GM21576 (cell line): ENCODE results near the gene GALNT18.

Source experiments
- ATAC-seq: cut with Tn5 transposase; IDR thresholded peaks from one replicate; pipeline ENCODE4 v1.9.1; 2021; ENCODE audit warnings: mild to moderate bottlenecking, moderate library complexity; ENCODE audit not compliant: unreplicated experiment

GALNT18 gene

DNA sequence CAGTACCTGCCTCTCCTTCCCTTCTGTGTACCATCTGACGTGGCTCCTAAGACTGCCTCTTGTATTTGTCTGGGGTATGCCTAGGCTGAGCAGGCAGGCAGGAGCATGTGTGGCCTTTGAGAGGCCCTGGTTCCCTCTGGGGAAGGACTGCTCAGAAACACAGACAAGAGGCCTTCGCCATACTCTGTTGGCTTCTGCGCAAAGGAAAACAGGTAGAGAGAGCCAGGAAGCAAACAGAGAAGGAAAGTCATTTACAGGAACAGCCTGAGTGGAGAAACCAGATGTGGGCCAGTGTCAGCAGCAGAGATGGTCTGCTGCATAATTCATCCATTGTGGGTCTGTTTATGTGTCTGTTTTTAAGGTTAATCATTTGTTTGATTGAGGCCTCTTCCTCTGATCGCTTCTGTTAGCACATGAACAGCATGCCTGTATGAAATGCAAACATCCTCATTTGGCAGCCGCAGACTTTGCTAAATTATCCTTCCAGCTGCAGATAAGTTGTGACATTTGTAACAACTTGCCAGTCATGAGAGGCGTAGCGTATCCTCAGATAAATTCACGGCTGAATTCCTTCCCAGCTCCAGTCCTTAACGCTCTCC, 119.4 kb downstream of the GALNT18 start:
- ATAC-seq = no peak

DNA sequence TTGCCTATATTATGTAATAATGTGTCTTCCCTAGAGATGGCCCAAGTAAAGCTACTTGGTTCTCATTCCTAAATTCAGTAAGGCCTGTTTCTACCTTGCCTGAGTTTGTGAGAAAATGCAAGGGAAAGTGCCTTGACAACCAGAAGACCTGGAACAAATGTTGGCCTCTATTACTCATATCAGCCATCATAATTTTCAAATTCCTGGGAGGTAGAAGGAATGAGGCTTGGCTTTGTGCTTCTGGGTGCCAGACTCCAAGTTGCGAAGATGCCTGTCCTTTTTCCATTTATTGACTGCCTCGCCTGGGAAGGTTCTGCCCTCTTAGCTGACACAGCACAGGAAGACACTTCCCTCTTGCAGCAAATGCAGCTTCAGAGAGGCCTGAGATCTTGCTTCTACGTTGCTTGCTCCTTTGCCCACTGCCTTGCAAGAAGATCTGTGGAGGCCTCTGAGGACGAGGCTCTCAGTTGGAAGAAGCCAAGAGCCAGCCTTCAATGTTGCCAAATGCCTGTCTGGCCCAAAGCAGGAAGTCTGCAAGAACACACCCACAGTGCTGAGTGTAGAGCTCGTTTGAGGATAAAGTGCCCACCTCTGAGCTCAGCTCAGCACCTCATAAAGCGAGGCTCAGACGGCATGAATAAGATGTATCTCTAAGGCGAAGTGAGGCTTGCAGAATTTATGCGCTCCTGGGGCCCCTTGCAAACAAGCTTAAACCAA, 120.1 kb downstream of the GALNT18 start:
- ATAC-seq = no peak

DNA sequence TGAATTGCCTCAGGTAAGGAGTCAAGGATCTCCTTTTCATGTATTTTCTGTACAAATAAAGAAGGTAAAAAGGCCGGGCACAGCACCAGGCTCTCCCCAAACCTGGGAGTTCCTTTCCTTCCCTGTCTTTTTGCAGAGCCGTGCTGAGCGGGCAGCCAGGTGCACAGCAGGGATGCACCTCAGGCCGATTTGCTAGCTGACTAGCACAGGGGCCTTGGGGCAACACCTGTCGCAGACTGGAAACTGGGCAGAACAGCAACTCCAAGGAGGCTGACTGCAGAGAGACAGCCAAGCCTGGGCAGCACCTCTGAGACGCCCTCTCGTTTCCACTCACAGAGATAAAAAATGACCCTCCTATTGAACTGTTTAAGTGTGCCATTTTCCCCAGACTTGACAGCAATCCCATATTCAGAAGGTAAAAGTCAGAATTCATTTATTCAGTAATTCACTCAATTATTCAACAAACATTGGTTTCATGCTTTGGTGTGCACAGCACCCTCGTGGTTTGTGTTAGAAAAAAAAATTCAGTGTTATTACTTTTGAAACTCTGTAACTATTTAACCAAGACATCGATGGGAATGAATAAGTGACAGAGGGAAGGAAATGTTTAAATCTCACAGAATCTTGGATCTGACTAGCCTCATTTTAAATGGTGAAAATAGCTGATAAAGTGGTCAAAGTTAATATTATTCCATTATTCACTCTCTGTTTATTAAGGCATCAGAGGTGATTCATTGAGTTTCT, 120.9 kb downstream of the GALNT18 start:
- ATAC-seq = no peak

DNA sequence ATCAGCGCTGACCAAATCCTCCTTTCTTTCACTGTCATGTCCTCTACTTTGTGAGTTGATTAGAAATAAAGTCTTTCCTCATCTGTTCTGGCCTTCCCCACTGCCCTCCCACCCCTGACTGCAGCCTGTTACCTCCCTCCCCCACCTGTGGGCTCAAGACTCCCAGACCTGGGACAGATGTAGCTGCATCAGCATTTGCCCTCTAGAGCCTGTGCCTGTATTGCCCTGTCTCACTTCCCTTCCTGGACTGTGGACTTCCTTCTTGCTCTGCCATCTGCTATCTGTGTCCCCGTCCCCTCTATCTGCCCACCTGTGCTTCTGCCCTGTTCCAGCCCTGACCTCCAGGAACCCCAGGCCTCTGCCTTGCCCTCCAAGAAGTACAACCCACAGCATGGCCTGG, 122.5 kb downstream of the GALNT18 start:
- no peak for ATAC-seq

DNA sequence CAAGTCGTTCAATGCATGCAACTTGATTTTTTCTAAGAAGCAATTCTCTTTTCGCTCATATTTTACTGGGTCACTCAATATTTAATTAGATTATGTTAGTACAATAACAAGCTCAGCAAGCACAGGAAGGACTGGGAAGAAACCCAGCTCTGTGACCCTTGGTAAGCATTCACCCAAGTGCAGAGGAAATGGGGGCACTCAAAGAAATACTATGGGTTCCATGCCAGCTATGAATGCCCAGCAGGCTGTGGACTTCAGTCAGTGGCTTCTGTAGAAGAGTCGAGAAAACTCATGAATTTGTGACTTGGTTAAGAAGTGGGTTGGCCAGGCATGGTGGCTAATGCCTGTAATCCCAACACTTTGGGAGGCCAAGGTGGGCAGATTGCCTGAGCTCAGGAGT, 123.6 kb downstream of the GALNT18 start:
- ATAC-seq = no peak

DNA sequence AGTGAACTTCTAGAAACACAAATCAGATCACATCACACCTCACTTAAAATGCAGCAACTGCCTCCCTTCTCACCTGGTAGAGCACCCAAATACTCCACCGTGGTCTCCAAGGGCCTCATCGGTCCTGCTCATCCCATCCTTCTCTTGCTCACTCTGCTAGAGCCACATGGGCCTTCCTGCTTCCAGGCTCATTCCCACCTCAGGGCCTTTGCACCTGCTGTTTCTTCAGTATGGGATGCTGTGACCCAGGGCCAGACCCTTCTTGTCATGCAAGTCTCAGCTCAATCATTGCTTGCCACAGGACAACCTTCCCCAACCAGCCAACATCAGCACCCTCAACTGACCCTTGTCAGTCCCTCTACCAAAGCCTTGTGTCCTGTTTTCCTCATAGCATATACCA, 124.9 kb downstream of the GALNT18 start:
- no peak for ATAC-seq

DNA sequence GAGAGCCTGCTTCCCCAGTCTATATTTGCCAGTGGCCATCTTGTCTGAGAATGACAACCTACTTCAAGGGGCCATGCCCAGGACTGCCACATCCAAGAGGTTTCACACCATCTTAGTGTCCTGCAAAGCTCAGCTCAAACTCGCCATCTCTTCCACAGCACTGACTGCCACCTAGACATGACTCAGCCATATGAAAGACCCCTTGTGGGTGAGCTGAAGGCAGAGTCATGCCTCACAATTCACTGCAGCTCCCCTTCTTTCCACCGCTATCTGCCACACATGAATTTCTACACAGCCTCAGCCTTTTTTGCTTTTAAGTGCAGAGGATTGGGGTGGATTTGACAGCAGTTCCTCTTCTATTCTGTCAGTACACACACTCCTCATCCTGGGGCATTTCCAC, 127.5 kb downstream of the GALNT18 start:
- no peak for ATAC-seq

DNA sequence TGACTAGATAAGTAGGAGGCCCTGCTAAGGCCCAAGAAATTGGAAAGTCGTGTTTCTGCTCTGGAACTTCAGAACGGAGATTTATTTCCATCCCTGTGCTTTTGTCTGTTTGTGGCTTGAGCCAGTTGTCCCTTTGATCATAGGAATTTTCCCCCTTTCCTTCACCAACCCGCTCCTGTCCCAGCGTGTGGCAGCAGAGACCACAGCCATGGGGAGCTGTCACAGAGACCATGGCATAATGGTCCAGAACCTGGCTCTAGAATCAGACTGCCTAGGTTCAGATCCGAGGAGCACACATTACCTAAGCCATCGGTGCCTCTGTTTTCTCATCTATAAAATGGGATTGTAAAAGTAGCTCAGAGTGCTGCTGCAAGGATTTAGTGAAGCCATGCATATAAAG, 128.1 kb downstream of the GALNT18 start:
- ATAC-seq = no peak

DNA sequence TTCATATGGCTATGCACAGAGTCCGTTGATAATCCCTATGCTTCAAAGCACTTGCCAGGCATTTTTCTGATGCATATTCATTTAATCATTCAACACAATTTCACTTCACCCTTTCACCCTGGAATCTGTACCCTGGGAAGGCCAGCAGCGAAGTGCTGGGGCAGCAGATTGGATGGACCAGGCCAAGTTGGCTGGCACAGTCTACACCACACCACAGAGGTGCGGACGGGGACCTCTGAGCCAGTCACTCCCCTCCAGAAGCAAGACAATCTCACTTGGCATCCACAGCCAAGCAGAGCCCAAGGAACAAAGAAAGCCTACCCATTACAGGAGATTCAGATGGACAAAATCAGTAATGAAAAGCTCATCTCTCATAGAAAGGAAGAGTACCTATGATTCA, 130.2 kb downstream of the GALNT18 start:
- ATAC-seq = no peak

DNA sequence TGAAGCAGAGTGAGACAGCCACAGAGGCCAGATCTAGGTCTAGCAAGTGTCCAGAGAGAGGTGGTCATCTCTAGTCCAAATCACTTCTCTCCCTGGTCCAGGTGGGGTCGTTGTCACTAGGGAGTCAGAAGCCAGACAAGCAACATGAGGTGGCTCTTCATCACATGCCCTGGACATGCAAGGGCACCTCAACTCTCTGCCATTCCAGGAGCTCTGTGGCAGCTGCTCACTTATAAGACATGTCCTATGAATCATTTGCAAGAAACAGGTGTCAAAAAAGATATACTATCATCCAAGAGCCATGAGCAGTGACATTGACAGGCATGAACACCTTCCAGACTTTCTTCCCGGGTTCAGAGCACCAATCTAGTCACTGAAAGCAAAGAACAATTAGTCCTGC, 130.8 kb downstream of the GALNT18 start:
- no peak for ATAC-seq

DNA sequence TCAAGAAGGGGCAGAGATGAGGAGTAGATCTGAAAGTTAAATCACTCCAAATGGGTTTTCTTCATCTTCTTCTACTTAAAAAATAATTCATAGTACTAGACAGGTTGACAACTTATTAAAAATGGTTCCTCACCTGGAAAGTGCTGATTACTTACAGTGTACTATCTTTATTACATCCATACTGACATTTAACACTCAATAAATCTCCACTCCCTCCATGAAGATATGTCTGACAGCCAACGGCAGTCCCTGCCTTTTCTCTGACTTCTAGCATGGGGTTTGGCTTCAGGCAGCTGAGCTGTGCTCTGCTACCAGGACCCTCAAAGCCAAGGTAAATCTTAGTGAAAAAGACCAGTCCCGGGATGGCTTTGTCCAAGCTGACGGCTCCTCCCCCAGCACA, 135.4 kb downstream of the GALNT18 start:
- no peak for ATAC-seq

DNA sequence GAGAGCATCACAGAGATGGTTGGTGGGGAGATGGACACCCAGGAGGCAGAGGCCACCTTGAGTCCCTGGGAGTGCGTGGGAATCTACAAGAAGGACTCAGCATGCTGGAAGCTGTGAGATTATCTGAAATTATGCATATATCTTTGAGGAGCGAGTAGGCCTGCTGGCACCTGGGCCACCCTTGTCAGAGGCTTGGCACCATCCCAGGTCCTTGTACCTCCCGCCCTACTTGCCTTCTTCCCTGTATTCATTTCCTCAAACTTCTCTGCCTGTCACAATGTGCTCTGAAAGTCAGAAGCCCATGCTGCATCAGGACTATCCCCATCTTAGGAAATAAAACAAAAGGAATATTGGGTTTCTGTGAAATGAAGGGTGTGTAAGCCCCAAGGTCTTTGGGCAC, 135.8 kb downstream of the GALNT18 start:
- ATAC-seq = no peak

DNA sequence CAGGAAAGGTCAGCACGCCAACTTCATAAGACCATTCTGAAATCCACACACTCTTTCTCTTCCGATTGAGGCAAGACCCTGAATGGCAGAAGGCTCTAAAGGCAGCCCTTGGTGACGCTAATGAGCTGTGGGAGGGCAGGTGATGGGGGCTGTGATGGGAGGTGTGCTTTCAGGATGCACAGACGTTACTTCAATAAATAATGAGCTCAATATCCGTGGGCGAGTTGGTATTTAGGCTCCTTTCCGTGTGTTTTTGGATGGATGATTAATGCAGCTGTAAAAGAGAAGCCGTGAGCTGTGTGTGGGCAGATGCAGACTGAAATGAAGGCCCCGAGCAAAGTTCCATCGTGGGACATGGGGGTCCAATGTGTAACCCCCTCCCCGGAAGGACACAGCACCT, 138.2 kb downstream of the GALNT18 start:
- ATAC-seq = no peak

DNA sequence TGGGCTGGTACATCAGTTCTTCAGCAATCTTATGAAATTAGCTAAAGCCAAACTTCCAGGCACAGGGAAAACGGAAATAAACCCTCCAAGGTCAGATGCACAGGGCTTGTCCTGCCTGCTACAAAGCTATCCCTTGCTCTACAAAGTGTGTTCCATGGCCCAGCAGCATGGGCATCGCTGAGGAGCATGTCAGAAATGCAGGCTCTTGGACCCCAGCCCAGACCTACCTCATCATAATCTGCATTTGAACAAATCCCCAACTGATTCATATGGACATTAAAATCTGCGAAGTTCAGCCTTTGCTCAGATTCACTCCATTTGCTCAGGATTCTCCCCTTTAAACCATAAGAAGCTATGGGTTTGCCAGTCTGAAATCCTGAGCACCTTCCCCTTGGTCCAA, 139.1 kb downstream of the GALNT18 start:
- ATAC-seq = no peak

DNA sequence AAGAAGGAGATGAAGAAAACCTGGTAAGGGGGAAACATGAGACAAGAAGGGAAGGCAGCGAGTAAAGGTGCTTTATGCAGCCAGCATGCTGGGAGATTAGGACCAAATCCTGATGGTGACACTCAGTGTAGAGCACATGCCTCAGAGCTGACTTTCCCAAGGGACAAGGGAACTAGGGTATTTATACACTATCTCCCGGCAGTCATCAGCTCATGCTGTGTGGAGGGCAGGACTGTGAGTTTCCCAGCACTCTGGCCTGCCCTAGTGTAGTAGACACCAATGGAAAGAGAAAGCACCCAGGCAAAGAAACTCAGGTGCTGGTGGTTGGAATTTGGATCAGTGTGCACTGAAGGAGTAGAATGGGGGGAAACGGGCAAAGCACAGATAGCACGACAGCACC, 140.4 kb downstream of the GALNT18 start:
- ATAC-seq = no peak

DNA sequence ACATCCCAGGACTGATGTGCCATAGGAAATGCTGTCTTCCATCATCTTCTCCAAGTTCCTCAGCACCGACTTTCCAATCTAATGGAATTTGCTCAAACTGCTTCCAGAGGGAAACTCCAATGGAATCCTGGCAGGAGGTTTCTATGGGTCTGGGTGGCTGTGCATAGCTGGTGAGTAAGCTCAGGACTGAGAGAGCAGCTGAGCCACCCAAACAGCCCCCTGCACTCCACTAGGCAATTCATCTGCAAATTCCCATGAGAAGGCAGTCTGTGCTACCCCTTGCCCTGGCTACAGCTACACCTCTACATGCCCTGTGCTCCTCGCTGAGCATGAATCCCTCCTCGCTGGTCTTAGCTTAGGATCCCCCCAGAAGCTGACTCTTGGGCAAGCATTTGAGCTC, 140.8 kb downstream of the GALNT18 start:
- ATAC-seq = no peak

DNA sequence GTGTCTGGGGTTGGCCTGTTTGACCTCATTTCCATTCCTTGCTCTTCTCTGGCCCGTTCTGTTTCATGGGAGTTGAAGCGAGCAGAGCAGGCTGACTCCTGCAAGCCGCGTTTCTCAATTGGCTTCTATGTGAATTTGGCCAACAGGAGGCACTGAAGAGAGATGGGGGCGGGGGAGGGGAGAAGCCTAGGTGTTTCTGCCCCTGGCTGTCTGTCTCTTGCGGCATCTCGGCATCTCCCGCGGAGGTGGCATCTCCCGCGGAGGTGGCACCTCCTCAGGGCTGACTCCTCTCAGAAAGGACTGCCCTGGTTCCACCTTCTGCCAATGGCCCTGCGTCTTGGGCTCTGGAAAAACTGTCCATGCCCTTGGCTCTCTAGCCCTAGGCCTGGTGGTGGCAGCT, 143.1 kb downstream of the GALNT18 start:
- ATAC-seq = no peak

DNA sequence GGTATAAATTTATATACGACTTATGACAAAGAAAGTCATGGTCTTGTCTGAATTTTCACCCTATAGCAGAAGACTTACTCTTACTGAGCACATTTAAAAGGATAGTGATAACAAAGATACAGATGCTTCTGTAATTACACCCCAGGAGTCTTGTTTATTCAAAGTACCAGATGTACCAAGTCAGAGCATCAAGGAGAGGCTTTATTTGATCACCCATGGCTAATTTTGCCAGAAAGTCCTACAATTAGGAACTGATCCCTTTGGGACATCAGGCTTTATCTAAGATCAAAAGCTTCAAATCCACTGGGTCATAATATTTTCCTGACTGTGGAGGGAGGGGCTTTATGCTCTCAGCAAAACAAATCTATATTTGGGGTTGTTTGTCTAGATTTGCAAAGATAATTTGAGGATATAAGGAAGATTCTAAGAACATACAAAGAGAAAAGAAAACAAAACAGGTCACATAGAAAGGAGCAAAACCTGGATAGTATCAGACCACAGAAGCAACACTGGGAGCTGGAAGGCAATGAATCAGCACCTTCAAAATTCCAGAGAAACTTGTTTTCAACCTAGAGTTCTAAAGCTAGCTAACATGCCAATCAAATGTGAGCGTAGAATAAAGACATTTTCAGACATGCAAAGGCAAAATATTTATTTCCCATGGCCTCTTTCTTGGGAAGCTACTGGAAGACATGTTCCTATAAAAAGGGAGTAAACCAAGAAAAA, 143.9 kb downstream of the GALNT18 start:
- ATAC-seq = no peak

DNA sequence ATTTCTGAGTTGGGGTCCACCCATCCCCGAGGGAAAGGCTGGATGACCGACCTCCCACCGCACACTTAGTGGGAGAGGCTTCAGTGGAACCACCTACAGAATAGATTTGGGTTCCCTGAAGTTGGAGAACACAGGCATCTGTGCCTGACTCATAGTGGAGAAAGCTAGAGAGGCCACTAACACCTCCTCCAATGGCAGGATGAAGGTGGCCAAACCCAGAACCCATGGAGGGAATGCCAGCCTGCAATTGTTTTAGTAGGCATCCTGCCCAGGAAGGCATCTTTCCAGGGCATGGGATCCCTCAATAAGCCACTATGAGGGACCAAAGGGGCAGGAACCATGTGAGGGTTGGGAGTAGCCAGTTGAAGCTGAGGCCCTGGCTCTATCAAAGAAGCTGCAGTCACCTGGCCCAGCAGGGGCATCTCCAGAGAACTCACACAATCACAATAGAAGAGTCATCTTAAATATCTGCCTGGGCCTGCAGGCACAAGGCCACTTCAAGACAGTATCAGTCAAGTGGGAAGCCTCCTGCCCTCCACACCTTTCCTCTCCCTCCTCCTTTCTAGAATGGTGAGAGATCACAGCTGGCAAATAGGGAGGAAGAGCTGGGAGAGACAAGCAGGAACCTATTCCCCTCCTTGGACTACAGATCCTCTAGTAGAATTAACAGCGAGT, 144.7 kb downstream of the GALNT18 start:
- no peak for ATAC-seq

DNA sequence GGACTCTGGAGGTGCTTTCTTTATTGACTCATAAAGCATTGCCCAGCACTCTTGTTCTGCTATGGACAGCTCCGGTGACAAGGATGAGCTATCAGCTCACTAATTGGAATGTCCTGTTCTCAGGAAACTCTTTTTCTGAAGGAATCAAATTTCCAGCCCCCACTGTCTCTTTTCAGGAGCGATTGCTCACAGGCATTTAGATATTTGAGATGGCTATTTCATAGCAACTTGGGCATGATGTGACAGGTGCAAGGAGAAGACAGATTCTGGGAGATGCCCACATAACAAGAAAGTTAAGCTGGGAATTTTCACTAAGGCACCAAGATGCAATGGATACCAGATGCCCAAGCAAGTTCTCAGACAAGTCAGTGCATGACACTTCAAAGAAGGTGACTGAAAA, 145.3 kb downstream of the GALNT18 start:
- no peak for ATAC-seq

DNA sequence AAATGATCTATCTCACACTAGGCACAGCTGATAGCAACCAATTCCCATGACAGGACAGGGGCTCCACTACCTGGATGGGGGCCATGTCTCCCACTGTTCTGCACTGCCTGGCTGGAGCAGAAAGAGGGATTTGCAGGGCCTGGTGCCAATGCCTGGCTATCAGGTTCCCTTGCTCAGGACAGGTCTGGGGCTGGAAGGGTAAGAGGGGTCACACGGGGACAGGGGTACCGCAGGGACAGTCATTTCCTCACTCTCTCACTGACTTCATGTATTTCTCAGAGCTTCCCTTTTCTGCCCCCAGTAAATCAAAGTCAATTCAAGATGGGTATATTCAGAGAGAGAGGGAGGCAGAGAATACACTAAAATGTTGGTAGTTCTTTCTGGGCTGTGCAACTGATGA, 149.7 kb downstream of the GALNT18 start:
- ATAC-seq = no peak
